SK-N-MC (cell line): ENCODE results near the gene XPO6.

ENCODE experiments used
- EZH2 ChIP-seq: fragments of 200-600 bp; sonication (generic); IDR thresholded peaks from one replicate; pipeline ENCODE4 v1.6.1; 2017; ENCODE audit warnings: antibody characterized with exemption
- FOXP2 ChIP-seq: optimal IDR thresholded peaks from 2 replicates; pipeline ENCODE3; 2011; ENCODE audit warnings: mild to moderate bottlenecking, moderate library complexity; ENCODE audit not compliant: insufficient read depth; ENCODE audit errors: extremely low read length, control extremely low read depth
- POLR2AphosphoS5 ChIP-seq: IDR thresholded peaks from 2 replicates; pipeline ENCODE4 v1.6.1; 2012; ENCODE audit warnings: mild to moderate bottlenecking, low read depth, low read length, borderline replicate concordance

DNA sequence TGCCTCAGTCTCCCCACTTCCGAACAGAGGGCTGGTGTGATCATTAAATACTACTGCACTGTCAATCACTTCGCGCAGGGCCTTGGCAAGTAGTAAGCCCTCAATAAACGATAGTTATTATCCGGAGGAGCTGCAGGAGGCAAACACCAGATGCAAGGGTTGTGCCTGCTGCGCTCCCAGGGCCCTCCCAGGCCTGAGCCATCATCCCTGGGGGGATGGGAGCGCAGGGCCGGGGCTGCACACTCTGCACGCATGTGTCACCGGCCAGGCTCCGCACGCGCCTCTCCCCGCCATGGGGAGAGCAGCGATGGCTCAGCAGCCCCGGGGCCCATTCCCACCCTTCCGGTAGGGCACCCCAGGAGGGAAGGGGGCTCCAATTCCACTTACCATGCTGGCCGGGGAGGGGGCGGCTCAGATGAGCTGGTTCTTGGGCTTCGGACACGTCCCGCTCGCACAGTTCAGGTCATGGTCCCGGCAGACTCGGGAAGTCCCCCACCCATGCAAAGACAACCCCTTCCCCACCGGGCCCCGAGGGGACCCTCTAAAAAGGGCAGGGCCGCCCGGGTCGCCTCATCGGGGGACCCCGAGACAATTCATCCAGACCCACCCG, 681 bp downstream of the XPO6 start:
- TF ChIP-seq EZH2: no peak
- TF ChIP-seq POLR2AphosphoS5: peak; percentile 38; the same call in 1 of the 2 replicates
- no peak for TF ChIP-seq FOXP2
